GM18870 (cell line): ENCODE data around the gene NAXD.
"Not testable (repeated sequence)": the region's sequence is repeated elsewhere in the genome, so short reads cannot be mapped to it uniquely, and the experiment has no call there.

Source experiments
- ATAC-seq: cut with Tn5 transposase; IDR thresholded peaks from one replicate; pipeline ENCODE4 v1.9.1; 2021; ENCODE audit warnings: moderate library complexity; ENCODE audit not compliant: unreplicated experiment

NAXD gene

GRCh38 chr13:110627761-110628476 is 12.6 kb downstream of the NAXD start:
- ATAC-seq, result no peak

- no peak for ATAC-seq
Observed at GRCh38 chr13:110628477-110628793, 13.1 kb downstream of the NAXD start.

- no peak for ATAC-seq
Observed at GRCh38 chr13:110628952-110629701, 13.8 kb downstream of the NAXD start.

GRCh38 chr13:110629735-110630134 is 14.4 kb downstream of the NAXD start:
- no peak for ATAC-seq

GRCh38 chr13:110630566-110631119 is 15.3 kb downstream of the NAXD start:
- no peak for ATAC-seq

GRCh38 chr13:110632255-110632654 is 16.9 kb downstream of the NAXD start:
- not testable (repeated sequence) for ATAC-seq

GRCh38 chr13:110633776-110634175 is 18.4 kb downstream of the NAXD start:
- no peak for ATAC-seq

- no peak for ATAC-seq
Observed at GRCh38 chr13:110634558-110634957, 19.2 kb downstream of the NAXD start.

- no peak for ATAC-seq
Observed at GRCh38 chr13:110635405-110636002, 20.2 kb downstream of the NAXD start.

- ATAC-seq, result no peak
Observed at GRCh38 chr13:110636053-110636475, 20.7 kb downstream of the NAXD start.

GRCh38 chr13:110636701-110637201 is 21.4 kb downstream of the NAXD start:
- no peak for ATAC-seq

GRCh38 chr13:110637275-110637674 is 21.9 kb downstream of the NAXD start:
- no peak for ATAC-seq

- ATAC-seq, result no peak
Observed at GRCh38 chr13:110637747-110638146, 22.4 kb downstream of the NAXD start.

- ATAC-seq, result no peak
Observed at GRCh38 chr13:110638257-110638656, 22.9 kb downstream of the NAXD start.

- no peak for ATAC-seq
Observed at GRCh38 chr13:110638814-110639806, 23.8 kb downstream of the NAXD start.

GRCh38 chr13:110639935-110640334 is 24.6 kb downstream of the NAXD start:
- no peak for ATAC-seq

GRCh38 chr13:110640591-110641029 is 25.3 kb downstream of the NAXD start:
- ATAC-seq, result no peak

GRCh38 chr13:110641055-110642015 is 26.0 kb downstream of the NAXD start:
- ATAC-seq, result no peak

- ATAC-seq, result no peak
Observed at GRCh38 chr13:110642291-110642981, 27.1 kb downstream of the NAXD start.
